ENCODE measurements around the gene KRTAP10-11. TPM values are rescaled to one million over a fixed set of nuclear protein-coding genes. Genes with fewer than 3 reads are reported as not detected.
"Not testable (repeated sequence)": the region's sequence is repeated elsewhere in the genome, so short reads cannot be mapped to it uniquely, and the experiment has no call there.

The KRTAP10-11 gene
- total RNA-seq, 1 experiment from 2014 or later: not detected

DNA sequence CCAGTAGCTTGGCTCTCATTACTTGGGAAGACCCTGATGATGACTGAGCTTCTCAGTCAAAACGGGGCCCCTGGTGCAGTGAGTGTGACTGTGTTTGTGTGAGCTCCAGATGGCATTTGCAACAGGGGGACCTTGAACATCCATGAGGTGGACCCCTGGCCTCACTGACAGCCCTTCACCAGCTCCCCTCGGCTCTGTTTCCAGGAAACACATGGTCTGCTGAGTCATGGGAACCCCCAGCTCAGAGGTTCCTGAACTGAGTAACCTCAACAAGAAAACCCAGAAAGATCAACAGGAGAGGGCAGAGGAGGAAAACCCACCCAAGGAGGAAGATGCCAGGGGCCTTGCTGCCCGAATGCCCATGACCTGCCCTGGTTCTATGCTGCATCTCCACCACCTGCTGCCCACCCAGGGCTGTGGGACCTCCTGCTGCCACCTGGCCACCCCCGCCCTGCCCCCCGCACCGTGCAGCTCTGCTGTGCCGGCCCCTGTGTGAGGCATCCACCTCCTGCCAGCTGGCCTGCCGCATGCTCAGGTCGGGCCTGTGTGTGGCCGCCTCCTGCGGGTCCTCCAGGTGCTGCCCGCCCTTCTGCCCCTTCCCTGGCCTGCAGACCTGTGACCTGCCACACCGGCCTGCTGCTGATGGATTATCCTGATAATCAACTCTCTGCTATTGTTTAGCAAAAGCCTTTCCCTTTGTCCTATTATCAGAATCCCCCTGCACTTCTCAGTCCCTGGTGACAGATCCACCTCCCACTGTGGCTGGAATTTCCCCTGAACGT lies 40.0 kb downstream of the KRTAP10-11 start:
- intact Hi-C loops (cut with micrococcal nuclease; ENCODE audit: unreplicated experiment): no loop called here
- Histone ChIP-seq H3K9me3 (no peaks in the 10 kb centered on the region), H3K36me3 (ENCODE audit: control insufficient read depth, insufficient read depth, low read length) (no peaks in the 10 kb centered on the region), H3K4me1 (no peaks in the 10 kb centered on the region), H3K27me3 (replicated peaks; ENCODE audit: control insufficient read depth, insufficient read depth, low read length) (no peaks in the 10 kb centered on the region), H3K4me3 (ENCODE audit: low read depth, low read length) (no peak overlapping the region)
- ChIA-PET CTCF (interaction anchor here (1.3 kb wide), 1 partner anchor 15 kb away, joined by 3 read pairs; no protein-coding TSS in a partner anchor), POLR2A (no interaction called here)
- no peaks in the 10 kb centered on the region for H3K36me3 Mint-ChIP-seq (ENCODE audit: insufficient read depth, unreplicated experiment)
- peak in 1 of 2 experiments; percentile 15 for DNase-seq
- BruUV-seq (replicated peaks): no TSS peak
- TF ChIP-seq, protein P1, sequence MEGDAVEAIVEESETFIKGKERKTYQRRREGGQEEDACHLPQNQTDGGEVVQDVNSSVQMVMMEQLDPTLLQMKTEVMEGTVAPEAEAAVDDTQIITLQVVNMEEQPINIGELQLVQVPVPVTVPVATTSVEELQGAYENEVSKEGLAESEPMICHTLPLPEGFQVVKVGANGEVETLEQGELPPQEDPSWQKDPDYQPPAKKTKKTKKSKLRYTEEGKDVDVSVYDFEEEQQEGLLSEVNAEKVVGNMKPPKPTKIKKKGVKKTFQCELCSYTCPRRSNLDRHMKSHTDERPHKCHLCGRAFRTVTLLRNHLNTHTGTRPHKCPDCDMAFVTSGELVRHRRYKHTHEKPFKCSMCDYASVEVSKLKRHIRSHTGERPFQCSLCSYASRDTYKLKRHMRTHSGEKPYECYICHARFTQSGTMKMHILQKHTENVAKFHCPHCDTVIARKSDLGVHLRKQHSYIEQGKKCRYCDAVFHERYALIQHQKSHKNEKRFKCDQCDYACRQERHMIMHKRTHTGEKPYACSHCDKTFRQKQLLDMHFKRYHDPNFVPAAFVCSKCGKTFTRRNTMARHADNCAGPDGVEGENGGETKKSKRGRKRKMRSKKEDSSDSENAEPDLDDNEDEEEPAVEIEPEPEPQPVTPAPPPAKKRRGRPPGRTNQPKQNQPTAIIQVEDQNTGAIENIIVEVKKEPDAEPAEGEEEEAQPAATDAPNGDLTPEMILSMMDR (IDR thresholded peaks at IDR 0.05; ENCODE audit: insufficient read depth in 1 of 2, low read depth in 1 of 2, low read length in 1 of 2, severe bottlenecking in 1 of 2, unreplicated experiment in 1 of 2): no peak
- H3K27me3 Mint-ChIP-seq (ENCODE audit: insufficient read depth, unreplicated experiment): peaks cover 24% of the 10 kb centered on the region
- peak overlapping the region; percentile 48 for H3K27ac Mint-ChIP-seq (ENCODE audit: unreplicated experiment)
- H3K9me3 Mint-ChIP-seq (ENCODE audit: unreplicated experiment): no peaks in the 10 kb centered on the region
- H3K4me1 Mint-ChIP-seq (ENCODE audit: low read depth, unreplicated experiment): no peaks in the 10 kb centered on the region
- no peak overlapping the region for H3K4me3 Mint-ChIP-seq (ENCODE audit: unreplicated experiment)

DNA sequence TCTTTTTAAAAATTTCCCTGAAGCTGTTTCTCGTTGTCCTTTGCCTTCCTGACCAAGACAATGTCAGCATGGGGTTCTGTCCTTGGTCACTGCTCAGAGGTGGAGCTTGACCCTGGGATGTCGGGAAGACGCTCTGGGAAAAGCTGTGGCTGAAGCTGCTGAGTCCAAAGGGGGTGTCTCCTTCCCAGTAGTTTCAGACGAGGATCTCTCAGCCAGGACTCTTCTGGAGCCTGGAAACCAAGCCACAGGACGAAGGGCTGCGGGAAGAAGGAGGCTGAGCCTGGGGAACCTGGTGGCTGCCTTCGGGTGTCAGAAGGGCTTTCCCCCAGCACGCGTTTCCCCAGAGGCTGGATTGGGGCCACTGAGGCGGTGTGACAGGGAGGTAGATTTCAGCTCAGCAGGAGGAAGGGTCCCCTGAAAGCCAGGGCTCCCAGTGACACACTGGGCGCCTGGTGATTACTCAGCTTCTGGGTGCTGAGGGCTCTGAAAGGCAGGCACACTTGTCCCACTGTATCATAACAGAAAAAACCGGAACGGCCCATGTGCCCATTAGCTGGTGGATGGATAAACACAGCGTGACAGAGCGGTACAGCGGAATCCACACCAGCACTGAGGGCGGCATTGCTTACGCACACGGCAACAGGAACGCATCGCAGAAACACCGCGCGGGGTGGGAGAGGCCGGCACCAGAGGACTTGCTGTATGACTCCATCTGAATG lies 40.8 kb downstream of the KRTAP10-11 start:
- Mint-ChIP-seq H3K36me3 (ENCODE audit: insufficient read depth, unreplicated experiment) (no peaks in the 10 kb centered on the region), H3K9me3 (ENCODE audit: unreplicated experiment) (peaks cover 1% of the 10 kb centered on the region), H3K27ac (ENCODE audit: unreplicated experiment) (peak overlapping the region; percentile 48), H3K4me3 (ENCODE audit: unreplicated experiment) (no peak overlapping the region), H3K27me3 (ENCODE audit: insufficient read depth, unreplicated experiment) (peaks cover 20% of the 10 kb centered on the region), H3K4me1 (ENCODE audit: low read depth, unreplicated experiment) (no peaks in the 10 kb centered on the region)
- CTCF ChIA-PET: interaction anchor here (1.3 kb wide), 1 partner anchor 15 kb away, joined by 3 read pairs; no protein-coding TSS in a partner anchor
- Histone ChIP-seq H3K36me3 (ENCODE audit: control insufficient read depth, insufficient read depth, low read length) (no peaks in the 10 kb centered on the region), H3K27me3 (replicated peaks; ENCODE audit: control insufficient read depth, insufficient read depth, low read length) (no peaks in the 10 kb centered on the region), H3K9me3 (peaks cover under 1% of the 10 kb centered on the region; the same call in 1 of the 2 replicates), H3K4me1 (no peaks in the 10 kb centered on the region), H3K4me3 (ENCODE audit: low read depth, low read length) (no peak overlapping the region)
- peak in 1 of 2 experiments; percentile 17 for DNase-seq
- TF ChIP-seq, protein P1 (IDR thresholded peaks at IDR 0.05; ENCODE audit: insufficient read depth in 1 of 2, low read depth in 1 of 2, low read length in 1 of 2, severe bottlenecking in 1 of 2, unreplicated experiment in 1 of 2): no peak
- BruUV-seq (replicated peaks): no TSS peak
- intact Hi-C loops (cut with micrococcal nuclease; ENCODE audit: unreplicated experiment): no loop called here
- POLR2A ChIA-PET: no interaction called here

DNA sequence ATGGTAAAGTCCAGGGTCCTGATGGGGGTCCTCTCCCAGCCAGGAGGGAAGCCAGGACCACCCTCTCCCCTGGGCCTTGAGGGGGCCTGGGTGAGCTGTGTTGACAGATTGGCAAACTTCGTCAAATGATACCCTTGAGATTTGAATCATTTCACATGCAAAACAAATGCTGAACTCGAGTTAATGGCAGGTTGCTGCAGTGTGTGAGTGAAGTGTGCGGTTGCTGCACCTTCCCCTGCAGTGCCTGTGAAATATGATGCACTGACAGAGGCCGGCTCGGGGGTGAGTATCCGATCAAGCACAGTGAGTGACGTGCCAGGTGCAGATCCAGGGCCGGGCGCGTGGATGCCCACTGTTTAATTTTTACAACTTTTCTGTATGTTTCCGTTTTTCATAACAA lies 41.5 kb downstream of the KRTAP10-11 start:
- Mint-ChIP-seq H3K4me1 (ENCODE audit: low read depth, unreplicated experiment) (no peaks in the 10 kb centered on the region), H3K36me3 (ENCODE audit: insufficient read depth, unreplicated experiment) (no peaks in the 10 kb centered on the region), H3K4me3 (ENCODE audit: unreplicated experiment) (no peak overlapping the region), H3K27ac (ENCODE audit: unreplicated experiment) (no peak overlapping the region), H3K27me3 (ENCODE audit: insufficient read depth, unreplicated experiment) (peaks cover 14% of the 10 kb centered on the region), H3K9me3 (ENCODE audit: unreplicated experiment) (peaks cover 8% of the 10 kb centered on the region)
- no peak overlapping the region for H3K4me3 ChIP-seq (ENCODE audit: low read depth, low read length)
- intact Hi-C loops (cut with micrococcal nuclease; ENCODE audit: unreplicated experiment): no loop called here
- no peaks in the 10 kb centered on the region for H3K36me3 ChIP-seq (ENCODE audit: control insufficient read depth, insufficient read depth, low read length)
- CTCF ChIA-PET: interaction anchor here (1.3 kb wide), 1 partner anchor 14 kb away, joined by 3 read pairs; no protein-coding TSS in a partner anchor
- POLR2A ChIA-PET: no interaction called here
- DNase-seq: no peak
- no peaks in the 10 kb centered on the region for H3K4me1 ChIP-seq
- TF ChIP-seq, protein P1 (IDR thresholded peaks at IDR 0.05; ENCODE audit: insufficient read depth in 1 of 2, low read depth in 1 of 2, low read length in 1 of 2, severe bottlenecking in 1 of 2, unreplicated experiment in 1 of 2): no peak
- no peaks in the 10 kb centered on the region for H3K27me3 ChIP-seq (replicated peaks; ENCODE audit: control insufficient read depth, insufficient read depth, low read length)
- H3K9me3 ChIP-seq: peaks cover 6% of the 10 kb centered on the region
- BruUV-seq (replicated peaks): no TSS peak

DNA sequence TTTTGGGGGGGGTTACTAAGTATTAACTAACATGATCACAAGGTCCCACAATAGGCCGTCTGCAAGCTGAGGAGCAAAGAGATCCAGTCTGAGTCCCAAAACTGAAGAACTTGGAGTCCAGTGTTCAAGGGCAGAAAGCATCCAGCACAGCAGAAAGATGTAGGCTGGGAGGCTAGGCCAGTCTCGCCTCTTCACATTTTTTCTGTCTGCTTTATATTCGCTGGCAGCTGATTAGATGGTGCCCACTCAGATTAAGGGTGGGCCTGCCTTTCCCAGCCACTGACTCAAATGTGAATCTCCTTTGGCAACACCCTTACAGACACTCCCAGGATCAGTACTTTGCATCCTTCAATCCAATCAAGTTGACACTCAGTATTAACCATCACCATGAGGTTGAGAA lies 43.5 kb downstream of the KRTAP10-11 start:
- BruUV-seq (replicated peaks); H3K9me3 ChIP-seq; H3K36me3 Mint-ChIP-seq (ENCODE audit: insufficient read depth, unreplicated experiment); H3K27ac Mint-ChIP-seq (ENCODE audit: unreplicated experiment); H3K36me3 ChIP-seq (ENCODE audit: control insufficient read depth, insufficient read depth, low read length); POLR2A ChIA-PET; H3K4me1 Mint-ChIP-seq (ENCODE audit: low read depth, unreplicated experiment); H3K4me1 ChIP-seq; H3K4me3 ChIP-seq (ENCODE audit: low read depth, low read length); H3K27me3 ChIP-seq (replicated peaks; ENCODE audit: control insufficient read depth, insufficient read depth, low read length); H3K4me3 Mint-ChIP-seq (ENCODE audit: unreplicated experiment); CTCF ChIA-PET; intact Hi-C loops (cut with micrococcal nuclease; ENCODE audit: unreplicated experiment): not testable (repeated sequence)
- peaks cover 12% of the 10 kb centered on the region for H3K27me3 Mint-ChIP-seq (ENCODE audit: insufficient read depth, unreplicated experiment)
- DNase-seq: peak in 1 of 2 experiments; percentile 7
- peaks cover 24% of the 10 kb centered on the region for H3K9me3 Mint-ChIP-seq (ENCODE audit: unreplicated experiment)

All from Caco-2 (cell line).